HepG2 (cell line): ENCODE measurements around the gene CAND2.

Experiments used
- CEBPB ChIP-seq: IDR thresholded peaks from 2 replicates; pipeline ENCODE4 v1.6.1; 2011; ENCODE audit warnings: low read depth, low read length, improper control_type of control experiment, borderline replicate concordance
- CHD2 ChIP-seq: IDR thresholded peaks from 2 replicates; pipeline ENCODE4 v1.6.1; 2011; ENCODE audit warnings: low read depth, low read length, improper control_type of control experiment
- CTCF ChIP-seq: sonication (generic); formaldehyde crosslinking; IDR thresholded peaks from 2 replicates; pipeline ENCODE4 v1.5.0; 2020; ENCODE audit warnings: mild to moderate bottlenecking, missing genetic modification reagents, moderate library complexity
- DMTF1 ChIP-seq: sonication (generic); formaldehyde crosslinking; IDR thresholded peaks from 2 replicates; pipeline ENCODE4 v1.4.0; 2020; ENCODE audit warnings: mild to moderate bottlenecking, missing genetic modification reagents
- NFE2L1 ChIP-seq: sonication (generic); formaldehyde crosslinking; IDR thresholded peaks from 2 replicates; pipeline ENCODE4 v1.4.0; 2020; ENCODE audit warnings: missing genetic modification reagents, mild to moderate bottlenecking, borderline replicate concordance
- SMAD9 ChIP-seq: sonication (generic); formaldehyde crosslinking; IDR thresholded peaks from 2 replicates; pipeline ENCODE4 v1.5.1; 2020; ENCODE audit warnings: mild to moderate bottlenecking, missing genetic modification reagents
- ZNF777 ChIP-seq: sonication (generic); formaldehyde crosslinking; IDR thresholded peaks from 2 replicates; pipeline ENCODE4 v1.4.0; 2020; ENCODE audit warnings: missing genetic modification reagents

GRCh38 chr3:12773710-12774086 lies 22.8 kb upstream of the CAND2 start:
- TF ChIP-seq CEBPB (no peak), CTCF (CRISPR knock-in tag) (no peak), ZNF777 (CRISPR knock-in tag) (no peak), CHD2 (no peak), NFE2L1 (no peak), SMAD9 (no peak), DMTF1 (no peak)
